ENCODE data around the gene USP47. TPM values are rescaled to one million over a fixed set of nuclear protein-coding genes. Genes with fewer than 3 reads are reported as not detected.
A peak's percentile ranks its signal among the peaks of the same experiment; 100 is the strongest.

Gene USP47
- polyA plus RNA-seq, 2 of the 4 experiments (the other 2 are of a cell fraction) = 31.0 to 32.8 TPM

DNA sequence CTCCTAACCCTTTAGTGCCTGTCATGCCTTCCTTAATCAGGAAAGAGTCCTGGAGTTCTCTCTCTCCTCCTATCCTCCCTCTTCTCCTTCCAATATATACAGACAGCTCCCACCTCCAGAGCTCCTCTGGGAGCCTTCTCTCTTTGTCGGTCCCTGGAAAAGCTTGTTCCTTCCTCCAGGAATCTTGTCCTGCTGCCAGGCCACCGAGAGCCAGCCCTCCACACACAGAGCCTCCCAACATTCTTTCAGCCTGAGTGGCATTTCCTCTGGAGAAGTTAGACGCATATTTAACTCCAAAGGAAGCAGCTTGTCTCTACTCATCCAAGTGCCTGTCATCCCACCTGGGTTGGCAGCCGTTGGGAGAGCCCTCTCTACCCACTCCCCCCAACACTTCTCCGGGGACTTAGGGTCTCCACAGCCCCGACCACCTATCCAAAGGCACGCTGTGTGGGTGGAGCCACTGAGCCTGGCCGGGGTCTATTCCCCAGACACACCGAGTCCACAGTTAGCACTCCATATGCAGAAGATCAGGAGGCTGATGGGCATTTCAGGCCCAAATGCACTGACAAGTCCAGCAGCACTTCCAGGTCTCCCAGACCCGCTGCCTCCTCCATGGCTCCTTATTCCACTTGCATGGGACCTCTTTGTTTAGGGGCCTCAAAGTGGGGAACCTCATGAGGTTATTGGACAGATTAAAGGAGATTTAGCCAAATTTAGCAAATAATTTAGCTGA, 135.6 kb downstream of the USP47 start:
- CTCF ChIA-PET = interaction anchor here (0.6 to 10.9 kb wide), 9 partner anchors 11 to 178 kb away, joined by 3 to 98 read pairs (median 6); no protein-coding TSS in a partner anchor
- TF ChIP-seq PBX3 (IDR thresholded peaks at IDR 0.05) = peak; percentile 30; the same call in 1 of the 2 replicates
- no peak for TF ChIP-seq RARB (CRISPR knock-in tag; IDR thresholded peaks at IDR 0.05)
- no peak for TF ChIP-seq CHD2 (IDR thresholded peaks at IDR 0.05; ENCODE audit: low read length, partially characterized antibody)
- TF ChIP-seq, protein P1, sequence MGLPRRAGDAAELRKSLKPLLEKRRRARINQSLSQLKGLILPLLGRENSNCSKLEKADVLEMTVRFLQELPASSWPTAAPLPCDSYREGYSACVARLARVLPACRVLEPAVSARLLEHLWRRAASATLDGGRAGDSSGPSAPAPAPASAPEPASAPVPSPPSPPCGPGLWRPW (IDR thresholded peaks at IDR 0.05) = no peak
- TF ChIP-seq MAZ (IDR thresholded peaks at IDR 0.05; ENCODE audit: borderline replicate concordance, low read depth, low read length) = no peak
- TF ChIP-seq, protein P2, sequence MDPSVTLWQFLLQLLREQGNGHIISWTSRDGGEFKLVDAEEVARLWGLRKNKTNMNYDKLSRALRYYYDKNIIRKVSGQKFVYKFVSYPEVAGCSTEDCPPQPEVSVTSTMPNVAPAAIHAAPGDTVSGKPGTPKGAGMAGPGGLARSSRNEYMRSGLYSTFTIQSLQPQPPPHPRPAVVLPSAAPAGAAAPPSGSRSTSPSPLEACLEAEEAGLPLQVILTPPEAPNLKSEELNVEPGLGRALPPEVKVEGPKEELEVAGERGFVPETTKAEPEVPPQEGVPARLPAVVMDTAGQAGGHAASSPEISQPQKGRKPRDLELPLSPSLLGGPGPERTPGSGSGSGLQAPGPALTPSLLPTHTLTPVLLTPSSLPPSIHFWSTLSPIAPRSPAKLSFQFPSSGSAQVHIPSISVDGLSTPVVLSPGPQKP (IDR thresholded peaks at IDR 0.05; ENCODE audit: low read depth, low read length) = no peak
- TF ChIP-seq, protein P3, sequence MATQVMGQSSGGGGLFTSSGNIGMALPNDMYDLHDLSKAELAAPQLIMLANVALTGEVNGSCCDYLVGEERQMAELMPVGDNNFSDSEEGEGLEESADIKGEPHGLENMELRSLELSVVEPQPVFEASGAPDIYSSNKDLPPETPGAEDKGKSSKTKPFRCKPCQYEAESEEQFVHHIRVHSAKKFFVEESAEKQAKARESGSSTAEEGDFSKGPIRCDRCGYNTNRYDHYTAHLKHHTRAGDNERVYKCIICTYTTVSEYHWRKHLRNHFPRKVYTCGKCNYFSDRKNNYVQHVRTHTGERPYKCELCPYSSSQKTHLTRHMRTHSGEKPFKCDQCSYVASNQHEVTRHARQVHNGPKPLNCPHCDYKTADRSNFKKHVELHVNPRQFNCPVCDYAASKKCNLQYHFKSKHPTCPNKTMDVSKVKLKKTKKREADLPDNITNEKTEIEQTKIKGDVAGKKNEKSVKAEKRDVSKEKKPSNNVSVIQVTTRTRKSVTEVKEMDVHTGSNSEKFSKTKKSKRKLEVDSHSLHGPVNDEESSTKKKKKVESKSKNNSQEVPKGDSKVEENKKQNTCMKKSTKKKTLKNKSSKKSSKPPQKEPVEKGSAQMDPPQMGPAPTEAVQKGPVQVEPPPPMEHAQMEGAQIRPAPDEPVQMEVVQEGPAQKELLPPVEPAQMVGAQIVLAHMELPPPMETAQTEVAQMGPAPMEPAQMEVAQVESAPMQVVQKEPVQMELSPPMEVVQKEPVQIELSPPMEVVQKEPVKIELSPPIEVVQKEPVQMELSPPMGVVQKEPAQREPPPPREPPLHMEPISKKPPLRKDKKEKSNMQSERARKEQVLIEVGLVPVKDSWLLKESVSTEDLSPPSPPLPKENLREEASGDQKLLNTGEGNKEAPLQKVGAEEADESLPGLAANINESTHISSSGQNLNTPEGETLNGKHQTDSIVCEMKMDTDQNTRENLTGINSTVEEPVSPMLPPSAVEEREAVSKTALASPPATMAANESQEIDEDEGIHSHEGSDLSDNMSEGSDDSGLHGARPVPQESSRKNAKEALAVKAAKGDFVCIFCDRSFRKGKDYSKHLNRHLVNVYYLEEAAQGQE (IDR thresholded peaks at IDR 0.05) = no peak
- no peak for TF ChIP-seq FOXS1 (CRISPR knock-in tag; IDR thresholded peaks at IDR 0.05)
- TF ChIP-seq ZSCAN20 (CRISPR knock-in tag; IDR thresholded peaks at IDR 0.05) = no peak
- TF ChIP-seq MAFK (IDR thresholded peaks at IDR 0.05; ENCODE audit: partially characterized antibody) = no peak
- TF ChIP-seq FOSL2 (IDR thresholded peaks at IDR 0.05) = no peak
- peak; percentile 58; the same call in 1 of the 2 replicates for TF ChIP-seq FOSL2 (CRISPR knock-in tag; IDR thresholded peaks at IDR 0.05)
- peak; percentile 60; the same call in 1 of the 2 replicates for TF ChIP-seq GATA3 (IDR thresholded peaks at IDR 0.05; ENCODE audit: borderline replicate concordance)
- WGBS (ENCODE audit: missing lambda C conversion rate) = 15% methylated on average over 10 of the region's 10 CpGs
- POLR2A ChIA-PET = interaction anchor here (1.0 to 2.0 kb wide), 5 partner anchors 11 to 1119 kb away, joined by 3 to 8 read pairs (median 6); partner anchors contain the start of gene DKK3
- H3K27ac ChIP-seq = peak overlapping the region; percentile 90 to 93
- no peaks in the 10 kb centered on the region for H3K9me3 ChIP-seq
- H3K4me2 ChIP-seq = peak overlapping the region; percentile 82
- H3K4me3 ChIP-seq = peak overlapping the region; percentile 14; the same call in 2 of the 3 replicates
- H3K4me1 ChIP-seq = peaks cover 52% of the 10 kb centered on the region
- peak; percentile 71 to 75 for DNase-seq (ENCODE audit: low read depth in 1 of 2, low spot score in 1 of 2)
- peak; percentile 83 to 91 for ATAC-seq
- FAIRE-seq = peak; percentile 32

GRCh38 chr11:11978098-11978637, 136.4 kb downstream of the USP47 start:
- no peak overlapping the region; the same call in 1 of the 3 replicates for H3K4me2 ChIP-seq
- CTCF ChIA-PET = interaction anchor here (10.9 kb wide), 1 partner anchor 12 kb away, joined by 98 read pairs; no protein-coding TSS in a partner anchor
- H3K4me3 ChIP-seq = no peak overlapping the region
- POLR2A ChIA-PET = no interaction called here
- H3K4me1 ChIP-seq = peaks cover 60% of the 10 kb centered on the region
- 94% methylated on average over 4 of the region's 4 CpGs for WGBS (ENCODE audit: missing lambda C conversion rate)
- TF ChIP-seq CBX8 (IDR thresholded peaks at IDR 0.05) (no peak), MAZ (IDR thresholded peaks at IDR 0.05; ENCODE audit: borderline replicate concordance, low read depth, low read length) (no peak)
- H3K9me3 ChIP-seq = no peaks in the 10 kb centered on the region
- DNase-seq (ENCODE audit: low read depth in 1 of 2, low spot score in 1 of 2) (no peak), ATAC-seq (no peak), FAIRE-seq (no peak)
- peak overlapping the region; percentile 90 to 93 for H3K27ac ChIP-seq
